Liver (tissue), 3 donors: Measurements from ENCODE around the gene SRPRB.

ENCODE experiments used
- GABPA ChIP-seq, 2 donors: IDR thresholded peaks in 1 of 2; conservative IDR thresholded peaks in 1 of 2; 2 replicates each; pipeline ENCODE4 v1.6.1; 2016; ENCODE audit warnings: antibody characterized with exemption in 2 of 2, mild to moderate bottlenecking in 1 of 2, moderate library complexity in 1 of 2
- JUND ChIP-seq, 2 donors: IDR thresholded peaks; 2 replicates each; pipeline ENCODE4 v1.6.1; 2016; ENCODE audit warnings: antibody characterized with exemption in 2 of 2
- NR2F2 ChIP-seq: IDR thresholded peaks from 2 replicates; pipeline ENCODE4 v1.6.1; 2016; ENCODE audit warnings: antibody characterized with exemption
- YY1 ChIP-seq: IDR thresholded peaks from 2 replicates; pipeline ENCODE4 v1.6.1; 2016; ENCODE audit warnings: antibody characterized with exemption, mild to moderate bottlenecking
- TF ChIP-seq, protein P1 (sequence below): IDR thresholded peaks from 2 replicates; pipeline ENCODE4 v1.6.1; 2016; ENCODE audit warnings: antibody characterized with exemption
- TF ChIP-seq, protein P2 (sequence below): fragments of 150-350 bp; IDR thresholded peaks from 2 replicates; pipeline ENCODE4 v1.5.1; 2017; ENCODE audit warnings: improper control_type of control experiment, low read depth, low read length; ENCODE audit not compliant: missing input control
- donor health status: healthy.
- donor health status: healthy.

DNA sequence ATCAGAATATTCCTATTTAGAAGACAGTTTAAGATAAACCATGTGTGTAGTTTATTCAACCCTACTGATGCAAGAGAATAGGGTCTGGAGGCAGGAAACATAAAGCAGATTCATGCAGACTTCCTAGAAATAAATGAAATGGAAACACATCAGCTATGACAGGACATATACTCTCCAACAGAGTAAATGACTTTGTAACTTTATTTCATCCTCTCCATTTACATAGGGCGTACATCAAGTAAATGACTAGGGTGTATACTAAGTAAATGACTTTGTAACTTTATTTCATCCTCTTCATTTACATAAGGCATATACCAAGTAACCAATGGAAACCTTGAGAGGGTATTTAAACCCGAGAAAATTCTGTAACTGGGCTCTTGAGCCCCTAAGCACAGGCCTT, 17.6 kb upstream of the SRPRB start:
- TF ChIP-seq GABPA (IDR thresholded peaks at IDR 0.05 in 1 of 2, conservative IDR thresholded peaks at IDR 0.05 in 1 of 2) (no peak), NR2F2 (no peak), YY1 (no peak), JUND (IDR thresholded peaks at IDR 0.05) (no peak)
- TF ChIP-seq, protein P1, sequence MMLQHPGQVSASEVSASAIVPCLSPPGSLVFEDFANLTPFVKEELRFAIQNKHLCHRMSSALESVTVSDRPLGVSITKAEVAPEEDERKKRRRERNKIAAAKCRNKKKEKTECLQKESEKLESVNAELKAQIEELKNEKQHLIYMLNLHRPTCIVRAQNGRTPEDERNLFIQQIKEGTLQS = no peak
- TF ChIP-seq, protein P2, sequence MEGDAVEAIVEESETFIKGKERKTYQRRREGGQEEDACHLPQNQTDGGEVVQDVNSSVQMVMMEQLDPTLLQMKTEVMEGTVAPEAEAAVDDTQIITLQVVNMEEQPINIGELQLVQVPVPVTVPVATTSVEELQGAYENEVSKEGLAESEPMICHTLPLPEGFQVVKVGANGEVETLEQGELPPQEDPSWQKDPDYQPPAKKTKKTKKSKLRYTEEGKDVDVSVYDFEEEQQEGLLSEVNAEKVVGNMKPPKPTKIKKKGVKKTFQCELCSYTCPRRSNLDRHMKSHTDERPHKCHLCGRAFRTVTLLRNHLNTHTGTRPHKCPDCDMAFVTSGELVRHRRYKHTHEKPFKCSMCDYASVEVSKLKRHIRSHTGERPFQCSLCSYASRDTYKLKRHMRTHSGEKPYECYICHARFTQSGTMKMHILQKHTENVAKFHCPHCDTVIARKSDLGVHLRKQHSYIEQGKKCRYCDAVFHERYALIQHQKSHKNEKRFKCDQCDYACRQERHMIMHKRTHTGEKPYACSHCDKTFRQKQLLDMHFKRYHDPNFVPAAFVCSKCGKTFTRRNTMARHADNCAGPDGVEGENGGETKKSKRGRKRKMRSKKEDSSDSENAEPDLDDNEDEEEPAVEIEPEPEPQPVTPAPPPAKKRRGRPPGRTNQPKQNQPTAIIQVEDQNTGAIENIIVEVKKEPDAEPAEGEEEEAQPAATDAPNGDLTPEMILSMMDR = no peak
